Effector memory CD4-positive, alpha-beta T cell (primary cell): ENCODE measurements around the gene OVOL1.

Experiments used
- DNase-seq, 3 donors: peaks; one replicate each; pipeline ENCODE4 v3.0.0-alpha.2; 2020
- H3K27ac ChIP-seq: 2 replicates; pipeline ENCODE4 v1.7.0; 2013; ENCODE audit warnings: mild to moderate bottlenecking, low read length, moderate library complexity; ENCODE audit not compliant: insufficient read depth, poor library complexity, severe bottlenecking
- H3K27me3 ChIP-seq: replicated peaks from 2 replicates; pipeline ENCODE4 v1.7.0; 2013; ENCODE audit warnings: mild to moderate bottlenecking, low read length; ENCODE audit not compliant: insufficient read depth, control insufficient read depth, poor library complexity, severe bottlenecking
- H3K36me3 ChIP-seq: 2 replicates; pipeline ENCODE4 v1.7.0; 2013; ENCODE audit warnings: mild to moderate bottlenecking, low read length, moderate library complexity; ENCODE audit not compliant: control insufficient read depth, insufficient read depth
- H3K4me1 ChIP-seq: 2 replicates; pipeline ENCODE4 v1.7.0; 2013; ENCODE audit warnings: low read length, mild to moderate bottlenecking; ENCODE audit not compliant: control insufficient read depth, insufficient read depth, poor library complexity, severe bottlenecking
- H3K4me3 ChIP-seq: 2 replicates; pipeline ENCODE4 v1.7.0; 2013; ENCODE audit warnings: low read length, low read depth, mild to moderate bottlenecking; ENCODE audit not compliant: insufficient read depth, poor library complexity, severe bottlenecking
- H3K9me3 ChIP-seq: 2 replicates; pipeline ENCODE4 v1.7.0; 2013; ENCODE audit warnings: mild to moderate bottlenecking, low read length, moderate library complexity; ENCODE audit not compliant: control insufficient read depth

The OVOL1 gene

GRCh38 chr11:65834202-65834601 is 47.3 kb downstream of the OVOL1 start:
- Histone ChIP-seq H3K36me3 (no peaks in the 10 kb centered on the region), H3K9me3 (no peaks in the 10 kb centered on the region), H3K4me1 (peaks cover 14% of the 10 kb centered on the region), H3K4me3 (peak overlapping the region; percentile 61), H3K27ac (no peak overlapping the region), H3K27me3 (no peaks in the 10 kb centered on the region)
- DNase-seq = no peak

DNA sequence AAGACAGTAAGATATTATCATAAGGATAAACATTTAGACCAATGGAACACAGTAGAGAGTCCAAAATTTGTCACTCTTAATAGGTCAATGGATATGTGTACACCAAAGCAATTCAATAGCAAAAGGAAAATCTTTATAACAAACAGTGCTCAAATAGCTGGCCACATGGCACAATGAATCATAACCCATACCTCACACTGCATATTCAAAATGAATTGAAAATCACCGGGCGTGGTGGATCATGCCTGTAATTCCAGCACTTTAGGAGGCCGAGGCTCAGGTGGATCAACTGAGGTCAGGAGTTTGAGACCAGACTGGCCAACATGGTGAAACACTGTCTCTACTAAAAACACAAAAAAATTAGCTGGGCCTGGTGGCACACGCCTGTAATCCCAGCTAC is 55.3 kb downstream of the OVOL1 start:
- H3K9me3 ChIP-seq = no peaks in the 10 kb centered on the region
- H3K36me3 ChIP-seq = no peaks in the 10 kb centered on the region
- no peak for DNase-seq

DNA sequence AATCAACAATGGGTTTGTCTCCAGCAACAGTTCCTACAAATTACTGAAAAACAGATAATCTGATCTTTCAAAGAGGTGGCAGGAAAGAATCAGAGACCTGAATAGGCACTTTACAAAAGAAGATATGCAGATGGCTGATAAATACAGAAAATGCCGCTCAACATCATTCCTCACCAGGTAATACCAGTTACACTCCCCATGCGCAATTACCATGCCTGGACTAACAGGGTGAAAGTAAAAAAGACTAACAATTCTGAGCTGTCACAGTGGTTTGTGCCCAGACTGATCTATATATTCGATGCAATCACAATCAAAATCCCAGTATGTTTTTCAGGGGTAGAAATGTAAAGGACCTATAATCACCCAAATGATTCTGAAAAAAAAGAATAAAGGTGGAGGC is 56.9 kb downstream of the OVOL1 start:
- DNase-seq = no peak

More for the DNA sequence above, 55.3 kb downstream of the OVOL1 start:
- Histone ChIP-seq H3K27ac (no peak overlapping the region), H3K4me1 (no peaks in the 10 kb centered on the region), H3K27me3 (no peaks in the 10 kb centered on the region), H3K4me3 (no peak overlapping the region)

GRCh38 chr11:65844231-65844872 is 57.5 kb downstream of the OVOL1 start:
- H3K9me3 ChIP-seq = no peaks in the 10 kb centered on the region
- H3K27ac ChIP-seq = no peak overlapping the region
- H3K4me1 ChIP-seq = no peaks in the 10 kb centered on the region
- H3K36me3 ChIP-seq = no peaks in the 10 kb centered on the region
- no peak for DNase-seq
- H3K4me3 ChIP-seq = no peak overlapping the region
- H3K27me3 ChIP-seq = no peaks in the 10 kb centered on the region

More for the DNA sequence above, 56.9 kb downstream of the OVOL1 start:
- Histone ChIP-seq H3K9me3 (no peaks in the 10 kb centered on the region), H3K4me3 (no peak overlapping the region), H3K27me3 (no peaks in the 10 kb centered on the region), H3K36me3 (no peaks in the 10 kb centered on the region), H3K4me1 (no peaks in the 10 kb centered on the region), H3K27ac (no peak overlapping the region)
